ENCODE measurements around the gene RPN2.

RPN2 gene

DNA sequence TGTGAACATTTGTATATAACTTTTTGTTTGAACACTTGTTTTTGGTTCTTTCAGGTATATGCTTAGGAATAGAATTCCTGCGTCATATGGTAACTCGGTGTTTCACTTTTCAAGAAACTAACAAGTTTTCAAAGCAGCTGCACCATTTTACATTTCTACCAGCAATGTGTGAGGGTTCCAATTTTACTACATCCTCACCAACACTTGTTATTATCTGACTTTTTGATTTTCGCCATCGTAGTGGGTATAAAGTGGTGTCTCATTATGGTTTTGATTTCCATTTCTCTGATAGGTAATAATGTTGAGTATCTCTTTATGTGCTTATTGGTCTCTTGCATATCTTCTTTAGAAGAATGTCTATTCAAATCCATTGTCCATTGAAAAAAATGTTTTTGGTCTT lies 39.8 kb downstream of the RPN2 start:
- DNase-seq (ENCODE audit: low read depth in 2 of 2) = no peak

DNA sequence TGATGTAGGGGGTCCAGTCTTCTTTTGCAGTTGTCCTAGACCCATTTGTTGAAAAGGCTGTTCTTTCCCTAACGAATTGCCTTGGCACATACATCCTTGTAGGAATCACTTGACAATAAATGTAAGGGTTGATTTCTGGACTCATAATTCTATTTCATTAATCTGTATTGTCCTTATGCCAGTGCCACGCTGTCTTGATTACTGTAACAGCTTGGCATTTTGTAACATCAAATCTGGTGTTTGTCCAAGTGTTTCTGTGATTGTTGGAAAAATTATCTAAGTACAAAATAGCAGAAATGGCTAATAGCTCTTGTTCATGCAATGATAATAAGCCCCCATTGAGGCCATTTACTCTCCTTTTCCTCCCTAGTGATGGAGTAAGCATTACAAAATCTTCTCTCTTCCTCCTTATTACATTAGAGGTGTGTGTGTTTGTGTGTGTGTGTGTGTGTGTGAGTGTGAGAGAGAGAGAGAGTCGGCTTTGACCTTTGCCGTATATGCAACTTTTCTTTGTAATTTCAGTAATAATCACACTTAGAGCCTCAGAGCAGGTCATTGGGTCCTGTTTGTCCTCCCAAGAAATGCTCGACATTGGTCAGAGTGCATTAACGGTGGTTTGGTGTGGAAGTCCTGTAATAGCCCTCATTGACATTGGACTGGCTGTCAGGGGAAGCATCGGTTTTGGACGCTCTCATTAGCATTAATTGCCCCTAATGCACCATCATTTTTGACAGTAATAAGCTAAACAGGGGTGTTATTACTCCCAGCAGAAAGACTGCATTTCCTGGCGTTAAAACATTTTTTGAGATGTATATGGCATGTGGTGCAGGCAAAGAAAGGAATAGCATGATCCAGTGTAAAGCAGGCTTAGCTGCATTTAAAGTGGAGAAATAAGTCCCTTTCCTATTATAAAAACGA lies 40.9 kb downstream of the RPN2 start:
- DNase-seq (ENCODE audit: low read depth in 2 of 2) = no peak

DNA sequence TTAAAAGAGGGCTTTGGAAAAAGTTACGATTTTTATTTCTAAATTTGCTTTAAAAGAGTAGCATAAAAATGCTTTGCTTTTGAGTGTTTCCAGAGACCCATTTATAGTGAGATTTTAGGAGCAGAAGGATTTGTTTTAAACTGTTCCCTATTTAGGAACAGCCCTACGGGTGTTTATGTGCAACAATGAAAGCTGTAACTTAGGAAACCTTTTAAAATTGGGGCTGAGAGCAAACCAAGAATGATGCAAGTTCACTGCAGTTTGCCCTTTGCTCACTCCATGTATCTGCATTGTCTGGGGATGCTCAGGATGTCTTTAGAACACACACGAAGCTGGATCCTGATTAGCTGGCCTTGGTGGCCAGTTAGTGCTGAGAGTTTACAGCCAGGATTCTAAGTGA lies 41.6 kb downstream of the RPN2 start:
- DNase-seq (ENCODE audit: low read depth in 2 of 2) = no peak

DNA sequence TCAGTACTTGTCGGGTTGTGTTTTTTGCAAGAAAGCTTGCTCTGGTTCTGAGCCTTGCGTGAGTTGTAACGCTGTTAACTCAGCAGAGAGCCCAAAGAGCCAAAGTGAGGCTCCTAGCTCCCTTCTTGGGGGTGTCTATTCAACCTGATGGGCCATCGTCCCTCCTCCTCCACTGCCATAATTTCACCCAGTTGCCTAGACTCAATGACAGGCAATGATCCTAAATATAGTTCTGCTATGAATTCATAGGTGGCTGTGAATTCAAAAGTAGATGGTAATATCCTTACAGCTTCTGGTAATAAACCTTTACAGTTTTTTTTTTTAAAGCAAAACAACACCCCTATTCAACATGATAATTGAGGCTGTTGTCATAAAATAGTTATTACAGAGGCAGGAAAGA lies 43.0 kb downstream of the RPN2 start:
- no peak for DNase-seq (ENCODE audit: low read depth in 2 of 2)

DNA sequence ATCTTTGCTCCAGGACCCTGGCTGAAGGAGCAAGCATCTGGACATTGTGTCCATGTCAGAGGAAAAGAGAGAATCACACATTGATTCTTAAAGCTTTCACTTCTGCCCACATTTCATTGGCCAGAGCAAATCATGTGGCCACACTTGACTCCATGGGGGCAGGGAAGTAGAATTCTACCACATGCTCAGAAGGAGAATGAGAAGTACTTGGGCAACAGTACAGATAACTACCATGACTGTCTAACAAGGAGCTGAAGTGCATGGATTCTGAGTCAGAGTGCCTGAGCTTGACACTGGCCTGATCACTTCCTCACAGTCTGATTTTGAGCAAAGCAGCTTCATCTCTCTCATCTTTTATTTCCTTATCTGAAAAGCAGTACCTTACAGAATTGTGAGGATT lies 43.9 kb downstream of the RPN2 start:
- peak; percentile 47 to 51 for DNase-seq (ENCODE audit: low read depth in 2 of 2)

DNA sequence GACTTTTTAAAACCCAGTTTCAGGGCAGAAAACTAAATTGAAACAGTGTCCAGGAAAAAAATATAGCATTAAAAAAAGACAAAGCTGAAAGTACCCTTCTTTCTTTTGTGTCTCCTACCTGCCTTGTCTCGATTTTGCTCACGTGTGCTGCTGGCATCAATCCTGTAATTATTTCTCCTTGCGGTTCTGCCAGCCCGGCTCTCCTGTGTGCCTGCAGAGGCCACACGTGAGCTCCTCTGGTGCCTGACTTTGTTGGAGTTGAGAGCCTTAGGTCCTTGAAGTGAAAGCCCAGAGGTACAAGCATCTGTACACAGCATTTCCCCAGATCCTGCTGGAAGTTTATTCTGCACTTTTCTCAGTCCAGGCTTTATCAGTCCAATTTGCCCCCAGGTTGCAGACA lies 46.0 kb downstream of the RPN2 start:
- DNase-seq (ENCODE audit: low read depth in 2 of 2) = no peak

DNA sequence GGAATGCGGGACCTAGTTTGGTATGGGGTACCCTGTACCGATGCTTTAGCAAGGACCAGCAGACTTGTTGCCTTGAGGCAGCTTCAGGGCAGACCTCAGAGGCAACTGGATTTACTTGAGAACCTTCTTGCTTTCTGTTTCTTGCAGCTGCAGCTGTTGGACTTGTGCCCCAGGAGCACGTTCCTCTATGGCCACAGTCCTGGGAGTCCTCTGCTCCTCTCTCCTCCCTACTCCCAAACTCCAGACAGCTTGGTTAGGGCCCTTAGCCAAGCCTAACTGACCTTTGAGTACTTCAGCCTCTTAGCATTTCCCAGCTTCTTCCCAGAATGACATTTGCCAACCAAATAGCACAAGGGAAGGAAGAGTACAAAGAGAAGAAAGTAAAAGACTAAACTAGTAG lies 47.8 kb downstream of the RPN2 start:
- DNase-seq (ENCODE audit: low read depth in 2 of 2) = no peak

DNA sequence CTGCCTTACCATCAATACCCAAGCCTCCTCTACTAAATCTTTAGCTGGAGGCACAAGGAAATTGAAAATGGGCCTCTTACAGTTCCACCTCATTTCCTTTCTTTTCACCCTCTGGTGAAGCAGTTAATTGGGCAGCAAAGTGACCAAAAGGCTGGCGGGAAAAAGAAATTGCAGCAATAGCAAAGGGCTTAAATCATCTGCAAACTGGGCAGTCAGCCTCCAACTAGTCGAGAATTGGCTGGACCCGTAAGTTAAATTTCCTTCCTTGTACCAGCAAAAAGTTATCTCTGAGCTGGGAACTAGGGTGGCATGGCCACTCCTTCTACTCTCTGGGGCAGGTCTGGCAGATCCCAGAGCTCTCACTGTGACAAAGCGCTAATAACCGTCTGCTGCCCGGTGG lies 49.0 kb downstream of the RPN2 start:
- DNase-seq (ENCODE audit: low read depth in 2 of 2) = no peak

DNA sequence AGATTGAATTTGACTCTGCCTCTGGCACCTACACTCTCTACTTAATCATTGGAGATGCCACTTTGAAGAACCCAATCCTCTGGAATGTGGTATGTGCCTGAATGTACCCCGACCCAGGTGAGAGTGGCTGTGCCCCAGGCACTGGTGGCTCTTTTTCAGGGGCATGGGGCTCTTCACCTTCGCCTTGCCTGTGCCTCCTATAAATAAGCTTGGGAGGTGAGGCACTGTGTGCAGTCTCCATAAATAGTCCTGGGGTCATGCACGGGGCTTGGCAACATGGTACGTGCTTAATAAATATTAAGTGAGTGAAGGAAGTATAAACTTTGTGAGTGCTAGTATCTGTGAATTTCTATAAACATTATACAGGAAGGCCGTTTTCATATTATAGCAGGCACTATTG lies 49.5 kb downstream of the RPN2 start:
- DNase-seq (ENCODE audit: low read depth in 2 of 2) = no peak

DNA sequence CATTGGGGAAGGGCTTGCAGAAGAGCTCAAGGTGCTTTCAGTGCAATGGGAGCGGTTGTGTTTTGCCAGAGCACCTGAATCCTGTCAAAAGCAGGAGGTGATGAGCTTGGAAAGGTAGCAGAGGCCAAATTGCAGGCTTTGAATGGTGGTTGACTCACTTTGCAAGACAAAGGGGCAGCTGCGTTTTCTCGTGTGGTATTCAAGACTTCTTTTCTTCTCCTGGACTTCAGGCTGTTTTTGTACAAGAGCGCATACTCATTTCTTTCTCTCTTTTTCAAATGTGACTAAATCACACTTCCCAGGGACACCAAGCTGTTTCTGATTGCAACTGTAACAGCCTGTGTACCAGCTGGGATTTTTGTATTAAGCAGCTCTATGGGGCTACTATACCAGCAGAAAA lies 50.2 kb downstream of the RPN2 start:
- DNase-seq (ENCODE audit: low read depth in 2 of 2) = no peak

DNA sequence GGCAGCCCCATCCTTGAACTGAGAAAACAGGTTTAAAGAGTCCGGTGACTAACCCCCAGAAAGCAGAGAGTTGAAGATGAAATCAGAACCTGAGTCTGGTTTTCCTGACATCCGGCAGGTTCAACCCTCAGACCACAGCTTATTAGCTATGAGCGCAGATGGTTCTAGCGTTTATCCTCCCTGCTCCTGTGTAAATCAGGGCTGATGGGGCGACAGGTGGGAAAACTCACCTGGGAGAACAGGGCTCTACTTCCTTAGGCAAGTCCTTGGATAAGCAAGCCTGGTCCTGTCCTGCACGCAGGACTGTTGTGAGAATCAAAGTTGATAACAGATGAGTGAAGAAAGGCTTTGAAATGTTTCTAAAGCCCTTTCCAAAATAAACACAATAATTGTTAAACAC lies 51.1 kb downstream of the RPN2 start:
- DNase-seq (ENCODE audit: low read depth in 2 of 2) = no peak

DNA sequence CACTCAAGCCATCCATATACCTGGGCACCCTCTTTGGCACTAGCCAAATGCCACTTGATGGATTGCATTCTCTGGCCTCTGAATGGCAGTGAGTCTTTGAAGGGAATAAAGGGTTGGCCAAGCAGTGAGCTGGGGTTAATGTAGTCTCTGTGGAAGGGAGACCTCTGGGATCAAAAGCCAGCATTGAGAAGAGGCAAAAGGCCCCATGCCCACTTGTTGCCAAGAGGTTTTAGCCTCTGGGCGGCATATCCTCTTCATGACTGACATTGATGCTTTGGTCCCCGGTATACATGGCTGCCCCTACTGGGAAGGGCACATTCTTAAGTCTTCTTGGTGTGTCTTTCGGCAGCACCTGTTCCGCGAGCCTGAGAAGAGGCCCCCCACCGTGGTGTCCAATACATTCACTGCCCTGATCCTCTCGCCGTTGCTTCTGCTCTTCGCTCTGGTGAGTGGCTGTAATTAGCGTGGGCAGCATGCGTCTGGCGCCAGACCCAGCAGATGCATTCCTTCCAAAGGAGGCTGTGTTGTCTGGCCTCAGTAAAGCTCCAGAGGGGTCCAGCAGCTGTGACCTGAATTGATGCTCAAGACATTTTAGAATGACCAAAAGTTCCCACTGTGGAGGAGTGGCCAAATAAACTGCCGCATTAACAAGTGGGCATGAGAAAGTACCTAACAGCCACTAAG lies 53.0 kb downstream of the RPN2 start:
- DNase-seq (ENCODE audit: low read depth in 2 of 2) = no peak

DNA sequence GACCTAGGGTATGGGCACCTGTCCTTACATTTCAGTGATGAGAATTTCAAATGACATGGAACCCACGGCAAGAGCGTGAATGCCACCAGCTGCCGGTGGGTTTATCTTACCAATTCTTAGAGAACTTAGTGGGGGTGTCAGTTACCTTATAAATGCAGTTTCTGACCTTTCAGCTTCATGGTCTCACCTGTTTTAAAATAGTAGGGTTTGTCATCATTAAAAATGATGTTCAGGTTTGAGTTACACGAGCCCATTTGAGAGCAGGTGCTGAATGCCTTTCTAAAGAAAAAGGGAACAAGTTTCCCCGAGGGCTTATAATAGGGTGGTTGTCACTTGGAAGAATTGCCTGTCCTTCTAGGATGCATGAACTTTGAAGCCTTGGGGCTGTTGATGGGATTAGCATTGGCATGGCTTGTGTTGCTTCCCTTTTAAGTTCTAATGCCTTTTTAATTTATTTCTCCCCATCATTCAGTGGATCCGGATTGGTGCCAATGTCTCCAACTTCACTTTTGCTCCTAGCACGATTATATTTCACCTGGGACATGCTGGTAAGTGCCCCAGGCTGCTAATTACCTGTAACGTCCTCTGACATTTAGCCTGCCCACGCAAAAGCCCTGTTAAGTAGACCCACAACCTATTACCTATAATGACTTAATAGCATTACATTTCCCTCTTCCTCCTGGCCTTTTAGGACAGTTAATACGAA lies 54.6 kb downstream of the RPN2 start:
- DNase-seq (ENCODE audit: low read depth in 2 of 2) = no peak

DNA sequence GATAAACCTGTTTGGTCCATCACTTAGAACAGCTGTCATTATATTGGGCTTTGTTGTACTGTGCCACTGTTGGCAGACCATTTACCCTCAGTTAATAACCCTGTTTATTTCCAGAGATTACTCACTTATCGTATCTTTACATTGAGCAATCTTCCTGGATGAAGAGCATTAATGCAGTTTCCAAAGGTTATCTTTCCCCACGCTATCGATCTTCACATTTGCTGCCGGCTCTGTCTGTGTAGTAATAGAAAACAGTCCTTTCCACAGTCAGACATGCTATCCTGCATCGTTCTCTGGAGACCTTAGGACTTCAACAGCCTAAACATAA lies 55.1 kb downstream of the RPN2 start:
- no peak for DNase-seq (ENCODE audit: low read depth in 2 of 2)

DNA sequence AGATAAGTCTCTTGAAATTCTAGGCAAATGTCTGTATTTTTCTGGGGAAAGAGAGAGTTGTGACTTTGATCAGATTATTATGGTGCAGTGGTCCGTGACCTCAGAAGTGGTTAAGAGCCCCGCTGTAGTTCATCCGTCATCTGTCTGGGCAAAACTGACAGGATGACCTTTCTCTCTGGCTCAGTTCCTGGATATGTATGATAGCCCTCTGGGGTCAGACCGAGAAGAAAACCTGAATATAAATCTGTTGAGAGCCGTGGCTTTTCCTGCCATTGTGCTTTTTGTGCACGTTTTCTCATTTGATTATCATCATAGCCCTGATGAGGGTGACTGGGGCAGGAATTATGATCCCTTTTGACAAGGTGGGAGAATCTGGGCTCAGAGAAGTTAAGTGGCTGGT lies 55.9 kb downstream of the RPN2 start:
- DNase-seq (ENCODE audit: low read depth in 2 of 2) = no peak

DNA sequence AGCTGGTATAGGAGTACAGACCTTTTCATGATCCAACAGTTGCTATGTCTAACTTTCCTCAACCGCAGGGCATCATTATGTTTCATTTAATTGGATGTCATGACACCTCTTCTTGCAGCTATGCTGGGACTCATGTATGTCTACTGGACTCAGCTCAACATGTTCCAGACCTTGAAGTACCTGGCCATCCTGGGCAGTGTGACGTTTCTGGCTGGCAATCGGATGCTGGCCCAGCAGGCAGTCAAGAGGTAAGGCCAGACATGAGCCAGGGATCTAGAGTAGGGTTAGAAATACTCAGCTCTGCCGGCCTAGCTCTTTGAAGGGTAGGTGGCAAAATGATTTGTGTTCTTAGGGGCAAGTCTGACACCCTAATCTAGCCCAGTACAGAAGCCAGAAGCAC lies 57.3 kb downstream of the RPN2 start:
- DNase-seq (ENCODE audit: low read depth in 2 of 2) = no peak

DNA sequence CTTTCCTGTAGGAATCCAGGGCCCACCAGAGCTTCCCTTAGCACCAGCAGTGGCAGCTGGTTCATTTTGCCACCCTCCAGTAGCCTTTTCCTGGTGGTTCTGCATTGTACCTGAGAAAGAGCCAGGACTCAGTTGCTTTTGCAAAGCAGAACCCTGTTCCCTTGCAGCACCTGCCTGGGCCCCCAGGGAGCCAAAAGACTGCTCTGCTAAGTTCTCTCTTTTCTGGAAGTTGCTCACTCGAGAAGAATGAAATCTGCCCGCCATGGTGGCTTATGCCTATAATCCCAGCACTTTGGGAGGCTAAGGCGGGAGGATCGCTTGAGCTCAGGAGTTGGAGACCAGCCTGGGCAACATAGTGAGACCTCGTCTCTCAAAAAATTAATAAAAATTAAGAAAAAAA lies 58.5 kb downstream of the RPN2 start:
- no peak for DNase-seq (ENCODE audit: low read depth in 2 of 2)

DNA sequence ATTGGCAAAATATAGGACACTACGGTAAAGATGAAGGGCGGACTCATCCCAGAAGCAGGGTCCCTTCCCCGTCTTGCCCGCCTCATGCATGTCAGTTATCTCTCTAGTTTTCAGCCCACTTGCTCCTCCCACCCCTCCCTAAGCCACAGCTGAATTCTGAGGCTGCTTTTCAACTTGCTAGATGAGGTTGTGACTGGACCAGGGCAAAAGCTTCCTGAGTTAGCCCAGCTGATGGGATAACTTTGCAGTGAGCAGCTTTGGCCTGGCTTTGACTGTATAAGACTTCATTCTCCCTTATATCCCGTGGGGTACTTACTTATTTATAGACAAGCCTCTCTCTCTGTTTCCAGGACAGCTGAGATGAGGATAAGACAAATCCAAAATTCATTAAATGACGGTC lies 59.3 kb downstream of the RPN2 start:
- DNase-seq (ENCODE audit: low read depth in 2 of 2) = no peak

DNA sequence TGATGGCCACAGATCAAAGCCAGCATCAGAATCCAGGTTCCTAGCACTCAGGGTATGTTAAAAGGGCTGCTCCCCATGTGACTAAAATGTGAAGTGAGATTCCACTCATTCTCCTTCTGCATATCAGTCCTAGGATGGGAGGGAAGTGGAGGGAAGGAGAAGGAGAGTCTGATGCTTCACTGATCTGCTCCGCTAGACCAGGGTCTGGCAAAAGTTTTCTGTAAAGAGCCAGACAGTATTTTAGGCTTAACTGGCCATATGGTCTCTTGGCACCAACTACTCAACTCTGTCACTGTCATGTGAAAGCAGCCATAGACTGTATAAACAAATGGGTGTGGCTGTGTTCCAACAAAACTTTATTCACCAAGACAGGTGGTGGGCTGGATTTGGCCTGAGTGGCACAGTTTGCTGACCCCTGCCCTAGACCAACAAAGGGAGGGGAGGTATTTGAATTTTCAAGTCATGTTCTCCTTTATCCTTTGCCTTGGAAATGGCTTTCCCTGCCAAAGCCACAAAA lies 59.9 kb downstream of the RPN2 start:
- DNase-seq (ENCODE audit: low read depth in 2 of 2) = no peak

DNA sequence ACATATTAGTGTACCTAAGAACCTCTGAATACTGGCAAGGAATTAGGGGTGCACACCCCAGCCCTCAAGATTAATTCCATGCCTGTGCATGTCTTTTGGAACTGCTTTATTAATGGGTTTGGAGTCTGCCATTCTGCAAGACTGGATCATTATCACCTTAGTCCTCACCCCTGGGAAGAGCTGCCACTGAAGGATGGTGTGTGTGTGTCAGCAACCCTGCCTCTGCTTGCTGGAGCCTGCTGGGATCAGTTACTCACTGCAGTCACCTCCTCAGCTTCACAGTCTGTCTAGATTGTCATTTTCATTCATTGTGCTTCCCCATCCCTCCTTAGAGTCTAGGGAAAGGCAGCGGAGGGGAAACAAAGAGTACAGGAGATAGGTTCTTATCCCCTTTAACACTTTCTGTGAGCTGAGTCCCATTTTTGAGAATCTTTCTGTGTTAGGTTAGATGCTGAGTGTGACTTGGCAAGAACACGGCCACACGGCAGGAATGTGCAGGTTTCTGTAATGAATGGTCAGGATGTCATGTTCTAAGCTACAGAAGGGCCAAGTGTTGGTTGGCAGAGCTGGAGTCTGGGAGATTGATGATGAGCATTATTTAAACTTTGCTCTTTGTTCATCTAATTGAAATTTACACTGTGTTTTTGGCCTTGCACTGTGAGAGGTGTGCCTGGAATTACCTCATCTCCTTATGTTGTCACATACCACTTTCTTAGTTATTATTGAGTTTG lies 61.4 kb downstream of the RPN2 start:
- DNase-seq (ENCODE audit: low read depth in 2 of 2) = no peak

DNA sequence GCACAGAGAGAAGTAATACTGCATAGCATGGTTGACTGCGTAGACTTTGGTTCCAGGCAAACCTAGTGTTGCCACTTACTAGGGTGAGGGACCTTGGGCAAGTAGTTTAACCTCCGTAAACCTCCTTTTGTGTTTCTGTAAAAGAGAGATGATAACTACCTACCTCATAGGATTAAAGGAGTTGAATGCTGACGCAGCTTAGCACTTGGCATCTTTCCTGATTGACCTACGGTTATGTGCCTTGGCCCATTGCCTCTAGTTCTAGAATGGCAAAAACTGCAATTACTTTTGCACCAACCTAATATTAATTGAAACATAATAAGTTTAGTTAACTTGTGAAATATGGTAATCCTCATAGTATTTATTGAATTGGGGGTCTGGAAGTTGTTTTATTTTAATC lies 63.4 kb downstream of the RPN2 start:
- DNase-seq (ENCODE audit: low read depth in 2 of 2) = no peak

Measured in fibroblast of skin of left biceps (primary cell).